GM21360 (cell line): ENCODE results near the gene SCUBE1.

Experiments
- ATAC-seq: cut with Tn5 transposase; IDR thresholded peaks from one replicate; pipeline ENCODE4 v1.9.1; 2021; ENCODE audit warnings: mild to moderate bottlenecking, moderate library complexity; ENCODE audit not compliant: unreplicated experiment

Gene SCUBE1

DNA sequence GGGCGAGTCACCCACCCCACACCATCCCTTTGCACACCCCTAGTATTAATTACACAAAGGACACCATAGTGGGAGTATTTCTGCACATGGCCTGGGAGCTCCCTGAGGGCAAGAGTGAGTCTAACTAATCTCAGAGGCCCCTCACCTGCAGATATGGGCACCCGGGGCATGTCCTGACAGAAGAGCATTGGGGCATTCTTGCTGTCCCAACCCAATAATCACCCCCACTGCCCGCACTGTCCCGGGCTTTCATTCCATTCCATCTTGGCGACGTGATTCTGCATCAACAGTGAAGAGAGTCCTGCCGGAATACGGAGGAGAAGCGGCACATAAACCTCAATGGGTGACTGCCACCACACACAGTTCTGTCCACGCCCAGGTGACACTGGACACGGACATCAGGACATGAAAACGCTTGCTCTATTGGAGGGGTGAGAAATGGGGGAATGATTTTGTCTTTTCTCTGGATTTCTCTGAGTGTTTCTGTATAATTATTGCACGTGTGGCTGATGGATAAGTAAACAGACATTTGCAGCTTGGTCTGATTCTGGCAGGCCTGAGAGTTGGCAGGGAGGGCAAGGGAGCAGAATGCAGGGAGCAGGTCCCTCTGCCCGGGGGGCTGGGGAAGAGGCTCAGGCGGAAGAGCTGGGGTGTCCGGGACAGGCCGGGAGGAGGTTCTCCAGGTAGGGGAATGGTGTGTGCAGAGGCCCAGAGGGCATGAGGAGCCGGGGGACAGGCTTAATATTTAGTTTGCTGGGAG, 38.2 kb downstream of the SCUBE1 start:
- no peak for ATAC-seq

GRCh38 chr22:43303751-43304150, 39.4 kb downstream of the SCUBE1 start:
- no peak for ATAC-seq

- ATAC-seq, result no peak
Observed at GRCh38 chr22:43303166-43303565, 40.0 kb downstream of the SCUBE1 start.

GRCh38 chr22:43302531-43303041, 40.6 kb downstream of the SCUBE1 start:
- ATAC-seq, result no peak

DNA sequence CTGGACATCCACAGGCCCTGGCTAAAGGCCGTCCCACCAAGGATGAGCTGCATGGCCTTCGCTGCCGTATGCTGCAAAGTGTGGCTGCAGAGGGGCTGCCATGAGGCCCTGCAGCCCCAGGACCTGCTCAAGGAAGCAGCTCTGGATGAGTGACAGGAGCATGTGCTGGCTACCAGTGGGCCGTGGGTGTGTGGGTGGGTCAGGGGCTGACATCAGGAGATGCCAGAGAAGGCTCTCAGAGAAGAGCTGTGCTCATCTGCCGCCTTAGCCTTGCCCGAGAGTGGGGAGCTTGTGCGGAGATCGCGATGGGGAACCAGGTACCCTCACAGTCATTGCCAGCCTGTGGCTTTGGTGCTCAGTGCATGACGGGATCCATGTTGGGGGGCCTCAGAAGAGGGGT, 41.3 kb downstream of the SCUBE1 start:
- ATAC-seq, result no peak

DNA sequence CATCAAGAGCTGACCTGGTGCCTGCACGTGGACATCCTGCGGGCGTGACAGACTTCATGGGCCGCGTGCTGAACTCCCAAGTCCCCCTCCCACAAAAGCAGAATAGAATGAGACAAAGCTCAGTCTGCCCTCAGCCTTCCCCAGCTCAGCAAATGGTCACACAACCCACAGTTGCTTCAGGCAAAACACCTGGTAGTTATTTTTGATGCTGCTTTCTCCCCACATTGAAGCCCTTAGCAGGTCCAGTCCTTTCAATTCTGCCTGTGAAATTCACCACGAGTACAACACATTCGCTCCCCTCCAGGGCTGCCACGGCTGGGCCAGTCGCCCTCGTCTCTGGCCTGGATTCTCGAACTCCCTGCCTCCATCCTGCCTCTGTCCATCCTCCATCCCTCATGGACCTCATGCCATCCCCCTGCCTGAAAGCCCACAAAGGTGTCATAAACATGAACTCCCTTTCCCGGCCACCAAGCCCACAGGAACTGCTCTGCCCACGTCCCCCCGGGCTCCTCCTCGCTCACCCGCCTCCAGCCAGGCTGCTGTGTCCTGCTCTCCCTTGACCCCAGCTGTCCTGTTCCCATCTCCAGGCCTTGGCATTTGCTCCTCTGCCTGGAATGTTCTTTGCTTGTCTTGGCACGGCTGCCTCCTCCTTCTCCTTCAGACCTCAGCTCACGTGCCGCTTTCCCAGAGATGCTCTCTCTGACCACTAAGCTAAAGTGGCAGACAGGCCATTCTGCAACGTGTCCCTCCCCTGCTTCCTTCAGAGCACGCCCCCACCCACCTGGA, 42.1 kb downstream of the SCUBE1 start:
- ATAC-seq, result no peak

DNA sequence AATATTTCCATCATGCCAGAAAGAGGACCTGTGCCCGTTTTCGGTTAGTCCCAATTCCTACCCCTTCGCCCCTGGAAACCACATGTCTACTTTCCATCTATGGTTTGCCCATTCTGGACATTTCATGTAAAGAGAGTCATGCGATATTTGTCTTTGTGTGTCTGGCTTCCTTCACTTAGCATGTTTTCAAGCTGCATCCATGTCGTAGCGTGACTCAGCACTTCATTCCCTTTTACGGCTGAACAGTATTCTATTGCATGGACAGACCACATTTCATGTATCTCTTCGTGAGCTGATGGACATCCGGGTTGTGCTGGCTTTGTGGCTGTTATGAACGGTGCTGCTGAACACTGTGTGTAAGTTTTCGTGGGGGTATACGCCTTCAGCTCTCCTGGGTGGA, 43.4 kb downstream of the SCUBE1 start:
- no peak for ATAC-seq

DNA sequence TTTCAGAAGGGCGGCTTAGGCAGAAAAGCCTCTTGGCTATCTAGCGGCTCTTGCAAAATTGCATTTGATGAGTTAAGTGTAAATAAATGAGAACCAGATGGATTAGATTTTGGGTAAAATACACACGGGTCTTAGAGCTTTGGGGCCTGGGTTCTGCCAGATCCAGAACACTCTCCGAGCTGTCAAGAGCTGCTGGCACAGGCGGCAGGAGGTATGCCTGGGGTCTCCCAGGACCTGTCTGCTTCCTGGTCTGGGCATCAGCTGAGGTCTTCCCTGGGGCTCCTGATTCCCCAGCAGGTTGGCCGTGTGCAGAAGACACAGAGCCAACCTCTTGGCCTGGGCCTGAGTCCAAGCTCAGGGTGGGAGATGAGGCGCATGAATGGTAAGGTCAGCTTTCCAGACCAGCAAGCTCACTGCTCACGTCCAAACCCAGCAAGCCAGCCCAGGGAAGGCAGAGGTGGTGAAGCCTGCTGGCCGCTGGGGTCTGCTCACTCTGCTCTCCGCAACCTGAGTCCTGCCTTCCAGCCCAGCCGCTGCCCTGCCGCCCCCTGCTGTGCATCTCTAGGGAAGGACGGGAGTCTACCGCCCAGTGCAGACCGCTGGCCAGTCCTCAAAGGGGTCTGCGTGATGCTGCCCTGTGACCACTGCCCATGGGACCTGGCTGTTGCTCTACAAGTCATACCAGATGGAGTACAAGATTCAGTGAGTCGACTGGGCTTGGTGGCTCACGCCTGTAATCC, 44.9 kb downstream of the SCUBE1 start:
- ATAC-seq, result no peak

GRCh38 chr22:43297270-43298061, 45.7 kb downstream of the SCUBE1 start:
- no peak for ATAC-seq

DNA sequence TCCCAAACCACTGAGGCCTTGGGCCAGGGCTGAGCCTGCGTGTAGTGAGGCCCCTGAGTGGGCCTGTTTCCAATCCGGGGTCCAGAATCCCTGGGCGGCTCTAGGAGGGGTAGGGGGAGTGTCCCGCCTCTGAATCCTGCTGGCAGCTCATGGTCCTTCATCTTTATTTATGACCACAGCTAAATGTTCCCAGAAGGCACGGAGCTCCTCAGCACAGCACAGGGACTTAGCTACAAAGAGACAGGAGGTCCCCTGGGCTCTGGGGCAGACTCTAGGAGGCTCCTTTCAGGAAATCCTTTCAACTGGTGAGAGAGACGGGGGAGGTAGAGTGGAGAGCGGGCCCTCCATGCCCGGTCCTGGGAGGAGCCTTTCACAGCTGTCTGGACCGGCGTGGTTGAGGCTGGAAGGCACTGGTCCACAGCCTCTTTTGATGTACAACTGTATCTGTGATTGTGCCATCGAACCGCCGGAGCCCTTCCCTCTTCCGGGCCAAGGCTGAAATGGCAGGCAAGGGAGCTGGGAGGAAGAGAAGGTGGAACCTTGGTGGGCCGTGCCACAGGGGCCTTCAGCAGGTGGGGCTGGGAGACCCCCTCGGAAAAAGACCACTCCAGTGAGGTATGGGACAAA, 46.8 kb downstream of the SCUBE1 start:
- ATAC-seq, result no peak

- no peak for ATAC-seq
Observed at GRCh38 chr22:43295660-43296059, 47.5 kb downstream of the SCUBE1 start.

DNA sequence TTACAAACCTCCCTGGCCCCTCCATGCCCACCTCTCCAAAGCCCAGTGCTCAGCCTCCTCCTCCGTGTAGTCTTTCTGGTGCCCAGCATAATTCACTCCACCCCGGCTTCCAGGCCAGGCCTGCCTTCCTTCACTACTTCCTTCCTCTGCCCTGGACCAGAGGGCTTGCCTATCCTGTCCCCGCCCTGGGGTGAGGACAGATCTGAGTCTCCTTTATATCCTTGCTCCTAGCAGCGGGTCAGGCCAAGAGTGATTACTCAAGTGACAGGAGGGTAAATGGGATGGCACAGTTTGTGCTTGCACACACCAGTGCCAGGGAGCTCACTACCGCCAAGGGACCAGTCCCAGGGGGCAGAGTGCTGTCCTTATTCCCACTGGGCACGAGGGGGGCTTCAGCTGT, 48.0 kb downstream of the SCUBE1 start:
- no peak for ATAC-seq

- ATAC-seq, result no peak
Observed at GRCh38 chr22:43293655-43294392, 49.3 kb downstream of the SCUBE1 start.

GRCh38 chr22:43293259-43293654, 49.9 kb downstream of the SCUBE1 start:
- ATAC-seq, result no peak

DNA sequence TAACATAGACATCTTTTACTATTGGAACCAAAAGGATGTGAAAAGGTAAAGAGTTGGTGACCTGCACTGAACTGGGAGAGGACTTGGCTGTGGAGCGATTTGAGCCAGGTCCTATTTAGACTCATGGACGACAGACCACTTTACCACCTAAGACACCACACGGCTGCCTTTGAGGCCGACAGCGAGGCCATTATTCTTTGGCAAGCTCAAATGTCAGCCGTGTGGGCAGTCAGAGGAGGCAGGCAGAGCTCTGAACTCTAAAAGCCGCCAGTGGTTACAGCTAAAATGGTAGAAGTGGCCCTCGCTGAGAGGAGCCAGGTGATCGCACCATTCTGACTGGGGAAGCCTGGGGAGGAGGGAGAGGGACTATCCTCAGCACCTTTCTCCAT, 50.5 kb downstream of the SCUBE1 start:
- ATAC-seq, result no peak

DNA sequence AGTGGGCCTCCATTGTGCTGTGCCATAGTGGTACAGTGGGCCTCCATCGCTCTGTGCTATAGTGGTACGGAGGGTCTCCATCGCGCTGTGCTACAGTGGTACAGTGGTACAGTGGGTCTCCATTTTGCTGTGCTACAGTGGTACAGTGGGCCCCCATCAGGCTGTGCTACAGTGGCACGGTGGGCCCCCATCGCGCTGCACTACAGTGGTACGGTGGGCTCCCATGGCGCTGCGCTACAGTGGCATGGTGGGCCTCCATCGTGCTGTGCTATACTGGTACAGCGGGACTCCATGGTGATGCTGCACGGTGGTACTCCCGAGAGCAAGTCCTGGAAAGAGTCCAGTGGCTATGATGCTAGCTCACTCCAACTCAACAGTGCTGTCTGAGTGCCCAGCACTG, 51.8 kb downstream of the SCUBE1 start:
- no peak for ATAC-seq

- no peak for ATAC-seq
Observed at GRCh38 chr22:43289976-43290721, 53.0 kb downstream of the SCUBE1 start.

DNA sequence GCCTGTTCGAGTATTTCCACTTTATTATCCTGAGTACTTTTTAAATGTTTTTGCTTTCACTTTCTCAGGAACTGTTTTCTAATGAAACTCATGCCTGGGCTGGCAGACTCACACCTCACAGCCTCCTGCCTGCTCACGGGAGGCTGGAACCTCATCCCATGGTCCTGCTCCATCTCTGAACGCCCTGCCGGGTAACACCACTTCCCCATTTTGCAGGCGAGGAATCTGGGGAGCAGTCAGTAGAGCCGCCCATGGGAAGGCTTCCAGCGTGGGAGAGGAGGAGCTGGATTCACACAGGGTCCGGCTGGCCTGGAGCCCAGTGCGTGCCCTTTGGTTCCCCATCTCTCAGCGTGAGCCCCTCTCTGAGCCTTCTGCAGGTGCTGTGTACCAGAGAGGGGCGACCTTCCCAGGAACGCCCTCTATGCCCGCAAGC, 53.6 kb downstream of the SCUBE1 start:
- ATAC-seq, result no peak
